Right lobe of liver (tissue), 6 donors: Measurements from ENCODE around the gene GRB2. TPM values are rescaled to one million over a fixed set of nuclear protein-coding genes. Genes with fewer than 3 reads are reported as not detected.
A peak's percentile ranks its signal among the peaks of the same experiment; 100 is the strongest.

ENCODE experiments used
- ATAC-seq, 4 donors: fragments of 200-7000 bp; cut with Tn5 transposase; one replicate each; pipeline ENCODE4 v1.9.1; 2020; ENCODE audit warnings: mild to moderate bottlenecking in 4 of 4, moderate library complexity in 4 of 4
- DNase-seq, 3 donors: peaks; one replicate each; pipeline ENCODE4 v3.0.0-alpha.2; 2020
- H3K27ac ChIP-seq, 3 donors: fragments of 200-600 bp; one replicate each; pipeline ENCODE4 v1.8.0; 2022
- H3K27me3 ChIP-seq, 2 donors: fragments of 200-600 bp; one replicate each; pipeline ENCODE4 v1.8.0; 2022
- H3K36me3 ChIP-seq, 4 donors: fragments of 200-600 bp; sonication (generic) in 1 of 4; one replicate each; pipeline versions ENCODE4 v1.5.1 to v1.8.0; 2017 to 2022; ENCODE audit warnings: control low read depth in 1 of 4
- H3K4me1 ChIP-seq, 4 donors: fragments of 200-600 bp; sonication (generic) in 1 of 4; one replicate each; pipeline versions ENCODE4 v1.5.1 to v1.8.0; 2017 to 2022; ENCODE audit warnings: control low read depth in 1 of 4
- H3K4me3 ChIP-seq, 3 donors: fragments of 200-600 bp; one replicate each; pipeline ENCODE4 v1.8.0; 2022
- H3K9me3 ChIP-seq, 4 donors: fragments of 200-600 bp; sonication (generic) in 1 of 4; one replicate each; pipeline versions ENCODE4 v1.5.1 to v1.8.0; 2017 to 2022; ENCODE audit warnings: control low read depth in 1 of 4
- POLR2A ChIP-seq: fragments of 450-650 bp; IDR thresholded peaks from one replicate; pipeline ENCODE4 v1.6.1; 2017; ENCODE audit warnings: antibody characterized with exemption, mild to moderate bottlenecking
- WGBS: methylation state at CpG from one replicate; pipeline ENCODE4 v1.1.6; 2018; ENCODE audit warnings: low coverage, low lambda C conversion rate; ENCODE audit not compliant: insufficient coverage; ENCODE audit errors: missing lambda C conversion rate; 5-methylcytosine and 5-hydroxymethylcytosine counted together
- intact Hi-C, 2 donors: fragments of 100-400 bp; cut with DNase I; formaldehyde crosslinking; loops; one replicate each; pipeline versions ENCODE4 v1.11.2 to v1.14.1; 2022
- total RNA-seq, 6 experiments: library from RNA; depleted of rRNA in 2 of 6; stranded (reverse); fragments of >200 nt in 2 of 6; fragmentation: NEBNext Ultra II Directional in 3 of 6; extraction: Animal tissue kit (Norgen Biotek cat#: 25700) in 3 of 6; gene quantifications; one replicate each; pipeline versions ENCODE4 v1.1.0 to v1.2.4, GENCODE V29; 2016 to 2023
- TF ChIP-seq, protein P1 (sequence below), 4 donors: fragments of 200-600 bp in 3 of 4; fragments of 450-650 bp in 1 of 4; IDR thresholded peaks; one replicate each; pipeline versions ENCODE4 v1.5.1 to v1.8.0; 2016 to 2022; ENCODE audit warnings: antibody characterized with exemption in 4 of 4, mild to moderate bottlenecking in 2 of 4
- donor health status: DM: no; HTN: yes; CAD: no.
- donor health status: DM: no; HTN: no; CAD: no.
- donor health status: DM: no; HTN: no; CAD: no.
- donor health status: DM: no; HTN: yes; CAD: no.
- donor health status: DM: no; HTN: yes; CAD: no.

The GRB2 gene
- total RNA-seq, 6 experiments from 2014 or later, result 42.4 to 70.5 (median 53.8) TPM

DNA sequence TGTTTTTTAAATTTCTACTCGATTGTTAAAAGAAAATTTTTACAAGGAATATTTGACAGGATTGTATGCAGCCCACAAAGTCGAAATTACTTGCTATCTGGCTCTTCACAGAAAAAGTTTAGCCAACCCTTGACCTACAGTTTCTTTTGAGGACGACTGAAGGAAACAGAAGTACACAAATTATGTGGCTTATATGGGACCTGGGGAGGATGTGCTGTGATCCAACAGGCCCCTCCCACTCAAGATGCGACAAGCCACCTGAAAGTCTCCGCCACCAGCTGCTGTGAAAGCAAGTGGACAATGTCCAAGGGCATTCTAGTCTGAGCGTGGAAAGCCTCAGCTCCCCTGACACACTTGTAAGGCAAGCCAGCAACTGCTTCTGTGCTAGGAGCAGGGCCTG is 73.8 kb downstream of the GRB2 start:
- Histone ChIP-seq H3K27ac (no peak overlapping the region), H3K36me3 (peaks cover 0 to 3% (median 0%) of the 10 kb centered on the region in 4 donors), H3K27me3 (no peaks in the 10 kb centered on the region), H3K4me1 (no peaks in the 10 kb centered on the region), H3K9me3 (no peaks in the 10 kb centered on the region), H3K4me3 (no peak overlapping the region)
- 63% methylated on average over 6 of the region's 6 CpGs for WGBS
- intact Hi-C loops, result no loop called here
- ATAC-seq (no peak), DNase-seq (no peak)
- TF ChIP-seq, protein P1, sequence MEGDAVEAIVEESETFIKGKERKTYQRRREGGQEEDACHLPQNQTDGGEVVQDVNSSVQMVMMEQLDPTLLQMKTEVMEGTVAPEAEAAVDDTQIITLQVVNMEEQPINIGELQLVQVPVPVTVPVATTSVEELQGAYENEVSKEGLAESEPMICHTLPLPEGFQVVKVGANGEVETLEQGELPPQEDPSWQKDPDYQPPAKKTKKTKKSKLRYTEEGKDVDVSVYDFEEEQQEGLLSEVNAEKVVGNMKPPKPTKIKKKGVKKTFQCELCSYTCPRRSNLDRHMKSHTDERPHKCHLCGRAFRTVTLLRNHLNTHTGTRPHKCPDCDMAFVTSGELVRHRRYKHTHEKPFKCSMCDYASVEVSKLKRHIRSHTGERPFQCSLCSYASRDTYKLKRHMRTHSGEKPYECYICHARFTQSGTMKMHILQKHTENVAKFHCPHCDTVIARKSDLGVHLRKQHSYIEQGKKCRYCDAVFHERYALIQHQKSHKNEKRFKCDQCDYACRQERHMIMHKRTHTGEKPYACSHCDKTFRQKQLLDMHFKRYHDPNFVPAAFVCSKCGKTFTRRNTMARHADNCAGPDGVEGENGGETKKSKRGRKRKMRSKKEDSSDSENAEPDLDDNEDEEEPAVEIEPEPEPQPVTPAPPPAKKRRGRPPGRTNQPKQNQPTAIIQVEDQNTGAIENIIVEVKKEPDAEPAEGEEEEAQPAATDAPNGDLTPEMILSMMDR (IDR thresholded peaks at IDR 0.05), result no peak
- TF ChIP-seq POLR2A, result no peak

DNA sequence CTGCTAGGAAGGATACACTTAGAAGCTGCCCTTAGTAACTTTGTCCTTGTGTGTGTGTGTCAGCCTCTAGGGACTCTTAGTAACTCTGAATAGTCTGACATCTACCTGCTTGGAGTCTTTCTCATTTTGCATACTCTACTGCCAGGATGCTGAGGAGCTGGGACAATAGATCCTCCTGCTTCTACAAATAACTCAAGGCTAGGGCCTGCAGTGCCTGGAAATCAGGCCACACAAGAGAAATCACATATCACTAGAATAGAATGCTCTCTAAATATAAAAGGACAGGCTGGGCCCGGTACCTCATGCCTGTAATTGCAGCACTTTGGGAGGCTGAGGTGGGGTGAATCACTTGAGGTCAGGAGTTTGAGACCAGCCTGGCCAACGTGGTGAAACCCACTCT is 77.7 kb downstream of the GRB2 start:
- Histone ChIP-seq H3K4me3 (no peak overlapping the region), H3K27me3 (no peaks in the 10 kb centered on the region), H3K36me3 (peaks cover 0 to 6% (median 2%) of the 10 kb centered on the region in 4 donors), H3K4me1 (peaks cover 0 to 2% (median 0%) of the 10 kb centered on the region in 4 donors), H3K27ac (no peak overlapping the region), H3K9me3 (no peaks in the 10 kb centered on the region)
- no peak for ATAC-seq
- TF ChIP-seq POLR2A, result no peak
- intact Hi-C loops, result loop anchor here in 1 of 2 donors (10.0 kb wide), 1 partner anchor 87 kb away; no protein-coding TSS in a partner anchor
- WGBS, result 80% methylated on average over 1 of the region's 2 CpGs
- no peak for DNase-seq

GRCh38 chr17:75326226-75326848 is 79.1 kb downstream of the GRB2 start:
- Histone ChIP-seq H3K27ac (no peak overlapping the region), H3K27me3 (no peaks in the 10 kb centered on the region), H3K4me3 (no peak overlapping the region), H3K9me3 (no peaks in the 10 kb centered on the region), H3K4me1 (peaks cover 0 to 2% (median 0%) of the 10 kb centered on the region in 4 donors), H3K36me3 (peaks cover 0 to 11% (median 3%) of the 10 kb centered on the region in 4 donors)
- 65% methylated on average over 4 of the region's 5 CpGs for WGBS
- TF ChIP-seq, protein P1 (IDR thresholded peaks at IDR 0.05), result no peak
- TF ChIP-seq POLR2A, result no peak
- DNase-seq, result no peak
- peak in 3 of 4 donors; percentile 8 to 24 (median 12) for ATAC-seq
- intact Hi-C loops, result loop anchor here in 1 of 2 donors (10.0 kb wide), 1 partner anchor 88 kb away; no protein-coding TSS in a partner anchor

GRCh38 chr17:75325827-75326225 is 79.7 kb downstream of the GRB2 start:
- H3K4me3 ChIP-seq, result no peak overlapping the region
- ATAC-seq (peak; percentile 10 to 51 (median 38)), DNase-seq (no peak)
- no peaks in the 10 kb centered on the region for H3K9me3 ChIP-seq
- intact Hi-C loops, result loop anchor here in 1 of 2 donors (10.0 kb wide), 1 partner anchor 89 kb away; no protein-coding TSS in a partner anchor
- peaks cover 0 to 16% (median 3%) of the 10 kb centered on the region in 4 donors for H3K36me3 ChIP-seq
- TF ChIP-seq POLR2A, result no peak
- TF ChIP-seq, protein P1 (IDR thresholded peaks at IDR 0.05), result no peak
- no peaks in the 10 kb centered on the region for H3K27me3 ChIP-seq
- no peak overlapping the region for H3K27ac ChIP-seq
- WGBS, result 45% methylated on average over 6 of the region's 7 CpGs
- H3K4me1 ChIP-seq, result peaks cover 0 to 2% (median 0%) of the 10 kb centered on the region in 4 donors

DNA sequence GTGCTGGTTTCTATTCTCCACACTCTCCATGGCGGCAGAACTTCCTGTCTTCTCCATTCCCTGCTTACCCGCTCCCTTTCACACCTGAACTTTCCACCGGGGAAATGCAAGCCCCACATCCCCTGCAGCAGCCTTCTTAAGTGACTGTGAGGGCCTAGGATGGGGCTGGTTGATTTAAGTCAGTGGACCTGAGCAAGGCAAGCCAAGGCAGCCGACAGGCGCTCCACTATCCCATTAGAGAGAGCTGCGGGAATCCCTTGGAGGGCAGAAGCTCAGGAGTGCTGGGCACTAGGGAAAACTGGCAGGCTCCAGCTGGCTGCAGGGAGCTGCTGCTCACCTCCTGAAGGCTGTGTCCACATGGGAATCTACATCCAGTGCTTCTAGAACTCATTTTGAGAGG is 80.1 kb downstream of the GRB2 start:
- H3K4me1 ChIP-seq, result peaks cover 0 to 2% (median 0%) of the 10 kb centered on the region in 4 donors
- intact Hi-C loops, result loop anchor here in 1 of 2 donors (10.0 kb wide), 1 partner anchor 89 kb away; no protein-coding TSS in a partner anchor
- no peak overlapping the region for H3K4me3 ChIP-seq
- H3K27ac ChIP-seq, result no peak overlapping the region
- DNase-seq (no peak), ATAC-seq (no peak)
- TF ChIP-seq, protein P1 (IDR thresholded peaks at IDR 0.05), result no peak
- no peak for TF ChIP-seq POLR2A
- WGBS, result 63% methylated on average over 4 of the region's 6 CpGs
- no peaks in the 10 kb centered on the region for H3K9me3 ChIP-seq
- H3K36me3 ChIP-seq, result peaks cover 0 to 21% (median 3%) of the 10 kb centered on the region in 4 donors
- H3K27me3 ChIP-seq, result no peaks in the 10 kb centered on the region
